Uterus (tissue), 2 donors: Measurements from ENCODE around the gene BCAR1.

Source experiments
- CTCF ChIP-seq, 4 experiments: fragments of 200-600 bp in 2 of 4; fragments of 450-650 bp in 2 of 4; sonication (generic) in 2 of 4; IDR thresholded peaks; one replicate each; pipeline ENCODE4 v1.5.1; 2016 to 2019; ENCODE audit warnings: antibody characterized with exemption in 4 of 4, mild to moderate bottlenecking in 2 of 4, moderate library complexity in 1 of 4
- POLR2A ChIP-seq, 2 donors: fragments of 450-650 bp; IDR thresholded peaks; one replicate each; pipeline ENCODE4 v1.6.1; 2016; ENCODE audit warnings: antibody characterized with exemption in 2 of 2, mild to moderate bottlenecking in 1 of 2, moderate library complexity in 1 of 2

- TF ChIP-seq CTCF (IDR thresholded peaks at IDR 0.05): no peak
- TF ChIP-seq POLR2A (IDR thresholded peaks at IDR 0.05): no peak
Observed at GRCh38 chr16:75293772-75294171, 42.3 kb upstream of the BCAR1 start.
